ENCODE measurements around the gene B3GALT4.

The B3GALT4 gene

GRCh38 chr6:33276864-33277662, at the start of gene B3GALT4:
Gene B3GALT4 (plus strand): TSS chr6:33277123. CDS start chr6:33277420, 297 bp downstream.
- TF ChIP-seq CTCF (IDR thresholded peaks at IDR 0.05; ENCODE audit: extremely low read depth, insufficient read depth, missing control alignments) = peak; percentile 52
- in situ Hi-C loops (cut with MboI; ENCODE audit: low pct_unique_long_range_greater_than_20kb, low sequenced_read_pairs, unreplicated experiment) = no loop called here
- peak; percentile 88 for DNase-seq (ENCODE audit: low spot score)

GRCh38 chr6:33235221-33235634, 41.7 kb upstream of the B3GALT4 start:
- DNase-seq (ENCODE audit: low spot score) = no peak
- in situ Hi-C loops (cut with MboI; ENCODE audit: low pct_unique_long_range_greater_than_20kb, low sequenced_read_pairs, unreplicated experiment) = no loop called here
- no peak for TF ChIP-seq CTCF (IDR thresholded peaks at IDR 0.05; ENCODE audit: extremely low read depth, insufficient read depth, missing control alignments)

GRCh38 chr6:33236328-33236727, 40.6 kb upstream of the B3GALT4 start:
- TF ChIP-seq CTCF (IDR thresholded peaks at IDR 0.05; ENCODE audit: extremely low read depth, insufficient read depth, missing control alignments) = no peak
- DNase-seq (ENCODE audit: low spot score) = no peak

GRCh38 chr6:33236852-33237251, 40.1 kb upstream of the B3GALT4 start:
- no peak for TF ChIP-seq CTCF (IDR thresholded peaks at IDR 0.05; ENCODE audit: extremely low read depth, insufficient read depth, missing control alignments)
- in situ Hi-C loops (cut with MboI; ENCODE audit: low pct_unique_long_range_greater_than_20kb, low sequenced_read_pairs, unreplicated experiment) = no loop called here
- DNase-seq (ENCODE audit: low spot score) = no peak

More at GRCh38 chr6:33236328-33236727, 40.6 kb upstream of the B3GALT4 start:
- in situ Hi-C loops (cut with MboI; ENCODE audit: low pct_unique_long_range_greater_than_20kb, low sequenced_read_pairs, unreplicated experiment) = no loop called here

- no peak for TF ChIP-seq CTCF (IDR thresholded peaks at IDR 0.05; ENCODE audit: extremely low read depth, insufficient read depth, missing control alignments)
- DNase-seq (ENCODE audit: low spot score) = no peak
- in situ Hi-C loops (cut with MboI; ENCODE audit: low pct_unique_long_range_greater_than_20kb, low sequenced_read_pairs, unreplicated experiment) = no loop called here
Measured at GRCh38 chr6:33237741-33238140, 39.2 kb upstream of the B3GALT4 start.

GRCh38 chr6:33241968-33242367, 35.0 kb upstream of the B3GALT4 start:
- in situ Hi-C loops (cut with MboI; ENCODE audit: low pct_unique_long_range_greater_than_20kb, low sequenced_read_pairs, unreplicated experiment) = loop anchor here (10.0 kb wide), 1 partner anchor 237 kb away; the partner anchor contains the start of gene HLA-DOA
- DNase-seq (ENCODE audit: low spot score) = no peak
- TF ChIP-seq CTCF (IDR thresholded peaks at IDR 0.05; ENCODE audit: extremely low read depth, insufficient read depth, missing control alignments) = no peak

All from GM13977 (cell line).